Sciatic nerve (tissue), 2 donors: ENCODE data around the gene NPAS3. TPM values are rescaled to one million over a fixed set of nuclear protein-coding genes. Genes with fewer than 3 reads are reported as not detected.

ENCODE experiments used
- ATAC-seq: fragments of 200-7000 bp; cut with Tn5 transposase; one replicate; pipeline ENCODE4 v1.9.1; 2020; ENCODE audit warnings: mild to moderate bottlenecking, moderate library complexity
- DNase-seq: peaks from one replicate; pipeline ENCODE4 v3.0.0-alpha.2; 2020; ENCODE audit warnings: low spot score
- intact Hi-C: fragments of 100-400 bp; cut with DNase I; formaldehyde crosslinking; loops from one replicate; pipeline ENCODE4 v1.14.2; 2022
- total RNA-seq: library from RNA; stranded (reverse); fragmentation: NEBNext Ultra II Directional; extraction: Animal tissue kit (Norgen Biotek cat#: 25700); gene quantifications from one replicate; pipeline ENCODE4 v1.2.1, GENCODE V29; 2021
- donor health status: DM: no; HTN: no; CAD: no.
- donor health status: DM: no; HTN: no; CAD: no.

Gene NPAS3
- total RNA-seq, 1 donor from 2014 or later: 14.6 TPM

DNA sequence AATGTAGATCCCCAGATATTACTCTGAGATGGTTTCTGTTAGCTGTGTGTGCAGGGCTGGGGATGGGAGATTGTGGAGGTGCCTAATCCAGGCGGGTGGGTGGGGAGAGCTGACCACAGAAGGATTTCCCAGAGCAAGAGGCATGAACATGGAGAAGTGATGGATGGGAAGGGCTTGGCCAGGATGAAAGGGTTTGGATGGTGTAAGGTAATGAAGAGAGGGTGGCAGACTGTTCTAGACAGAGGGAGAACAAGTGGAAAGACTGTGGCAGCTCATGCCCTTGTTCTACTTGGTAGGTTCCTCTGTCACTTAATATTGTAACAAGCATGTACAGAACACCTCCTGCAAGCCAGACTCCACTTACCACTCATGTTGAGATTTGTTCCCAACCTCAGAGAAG is 187.8 kb downstream of the NPAS3 start:
- ATAC-seq (no peak), DNase-seq (no peak)
- intact Hi-C loops: no loop called here

DNA sequence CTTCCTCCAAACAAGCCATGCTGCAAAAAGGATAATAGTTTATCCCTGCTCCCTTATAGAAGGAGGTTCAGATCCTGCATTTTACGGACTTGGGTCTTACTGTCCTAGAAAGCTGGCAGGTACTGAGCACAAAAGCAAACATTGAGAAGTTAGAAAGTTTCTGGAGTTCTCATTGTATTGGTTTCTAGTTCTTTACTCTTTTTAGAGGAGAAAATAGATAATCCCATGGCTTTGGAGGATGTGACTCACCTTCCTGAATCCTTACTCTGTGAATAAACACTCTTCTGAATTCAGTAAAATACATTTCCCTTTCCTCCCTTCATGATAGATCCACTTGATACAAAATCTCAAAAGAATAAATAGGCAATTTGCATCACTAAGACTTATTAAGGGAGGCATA is 188.9 kb downstream of the NPAS3 start:
- intact Hi-C loops: no loop called here
- DNase-seq (no peak), ATAC-seq (no peak)

DNA sequence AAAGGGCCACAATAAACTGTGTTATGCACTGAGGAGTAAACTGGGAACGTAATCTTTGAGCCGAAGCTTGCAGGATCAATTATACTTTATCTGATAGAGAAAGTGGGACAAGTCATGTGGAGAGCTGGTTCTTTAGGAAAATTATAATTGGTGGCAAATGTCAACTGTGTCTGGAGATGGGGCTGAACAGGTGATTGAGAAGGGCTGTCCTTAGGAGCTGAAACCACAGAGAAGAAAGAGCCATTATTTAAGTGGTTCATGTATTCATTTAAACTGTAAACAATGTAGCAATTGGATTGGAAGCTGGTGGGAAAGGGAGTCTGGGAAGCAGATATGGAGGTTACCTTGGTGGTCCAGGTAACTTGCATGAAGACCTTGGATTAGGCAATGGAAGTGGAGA is 193.1 kb downstream of the NPAS3 start:
- DNase-seq (no peak), ATAC-seq (no peak)
- intact Hi-C loops: no loop called here

DNA sequence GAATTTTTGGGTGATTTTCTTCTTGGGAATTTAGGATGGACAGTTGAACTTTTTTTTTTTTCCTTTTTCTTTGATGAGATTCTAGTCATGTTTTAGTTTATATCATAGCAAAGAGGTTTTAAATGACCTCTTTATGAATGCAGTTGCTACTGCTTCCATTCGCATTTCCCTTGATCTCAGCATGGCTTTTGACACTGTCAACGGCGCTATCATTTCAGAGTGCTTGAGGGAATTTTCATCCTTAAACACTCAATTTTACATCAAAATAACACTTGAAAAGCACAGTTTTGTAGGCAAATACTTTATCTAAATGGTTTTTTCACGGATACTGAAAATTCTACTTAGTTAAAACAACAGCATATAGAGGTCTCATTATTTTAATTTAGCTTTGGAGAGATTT is 195.5 kb downstream of the NPAS3 start:
- ATAC-seq (no peak), DNase-seq (no peak)
- intact Hi-C loops: no loop called here

DNA sequence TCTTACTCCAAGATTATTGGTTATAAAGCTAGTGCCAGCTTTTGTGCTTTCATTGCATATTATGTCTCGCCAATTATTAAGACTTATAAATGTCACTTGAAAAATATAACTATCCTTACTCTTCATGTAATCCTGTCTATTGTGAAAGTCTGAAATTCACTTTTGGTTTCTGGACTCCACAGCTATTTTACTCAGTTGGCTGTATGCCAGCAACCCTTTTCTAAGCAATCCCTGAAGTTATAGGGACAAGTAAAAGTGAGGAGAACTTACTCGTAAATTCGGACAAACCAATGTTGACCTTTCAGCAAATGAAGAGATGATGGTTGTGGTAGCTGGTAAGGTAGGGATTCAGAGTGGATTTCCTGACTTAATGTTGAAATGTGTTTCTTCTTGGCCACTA is 196.3 kb downstream of the NPAS3 start:
- no peak for DNase-seq
- no peak for ATAC-seq
- intact Hi-C loops: no loop called here

DNA sequence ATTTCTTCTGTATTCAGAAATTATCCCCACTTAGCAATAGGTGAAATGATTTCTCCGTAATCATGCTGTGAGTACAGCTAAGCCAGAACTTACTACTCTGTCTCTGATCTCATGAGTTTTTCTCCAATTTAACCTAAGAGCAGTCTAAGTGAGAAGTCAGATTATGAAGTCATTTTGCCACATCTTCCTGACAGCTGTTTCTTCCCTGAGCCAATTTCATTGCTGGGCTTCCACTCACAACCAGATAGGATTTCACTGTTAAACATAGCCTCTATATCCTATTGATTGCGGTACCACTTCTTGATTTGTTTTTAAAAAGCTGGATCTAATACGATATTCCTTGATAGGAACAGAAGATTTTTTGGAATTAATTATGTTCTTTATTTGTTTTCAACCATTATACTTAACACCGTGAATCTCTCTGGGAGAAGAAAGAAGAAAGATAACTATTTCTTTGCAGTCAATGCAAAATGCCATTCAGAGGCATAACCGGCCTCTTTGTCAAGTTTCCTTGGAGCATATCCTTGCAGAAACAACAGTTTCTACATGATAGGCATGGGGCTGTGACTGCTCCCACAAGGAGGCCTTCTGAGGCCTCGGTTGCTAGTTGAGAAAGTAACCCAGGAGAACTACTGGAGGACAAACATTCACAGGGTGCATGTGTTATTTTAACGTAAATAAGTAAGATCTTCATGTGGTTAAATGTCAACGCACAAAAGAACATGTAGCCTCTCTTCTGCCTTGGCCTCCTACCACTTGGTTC is 212.2 kb downstream of the NPAS3 start:
- DNase-seq (no peak), ATAC-seq (no peak)
- intact Hi-C loops: no loop called here

DNA sequence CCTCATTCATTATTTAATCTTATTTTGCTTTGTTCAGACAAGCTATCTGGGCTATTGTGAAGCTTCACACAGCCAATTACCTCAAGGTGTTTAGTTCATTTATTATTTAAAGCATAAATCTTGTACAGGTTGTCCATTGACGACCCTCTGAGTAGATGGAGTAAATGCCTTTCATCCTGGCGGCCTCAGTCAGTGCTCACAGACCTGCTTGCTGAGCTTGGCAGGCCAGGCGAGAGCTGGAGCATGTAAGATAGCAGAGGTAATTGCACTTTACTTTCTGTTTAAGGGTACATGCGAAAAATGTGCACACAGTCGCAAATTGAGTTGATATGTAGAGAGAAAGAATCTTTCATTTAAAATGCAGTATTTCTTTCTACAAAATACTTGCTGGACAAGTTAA is 224.4 kb downstream of the NPAS3 start:
- intact Hi-C loops: no loop called here

DNA sequence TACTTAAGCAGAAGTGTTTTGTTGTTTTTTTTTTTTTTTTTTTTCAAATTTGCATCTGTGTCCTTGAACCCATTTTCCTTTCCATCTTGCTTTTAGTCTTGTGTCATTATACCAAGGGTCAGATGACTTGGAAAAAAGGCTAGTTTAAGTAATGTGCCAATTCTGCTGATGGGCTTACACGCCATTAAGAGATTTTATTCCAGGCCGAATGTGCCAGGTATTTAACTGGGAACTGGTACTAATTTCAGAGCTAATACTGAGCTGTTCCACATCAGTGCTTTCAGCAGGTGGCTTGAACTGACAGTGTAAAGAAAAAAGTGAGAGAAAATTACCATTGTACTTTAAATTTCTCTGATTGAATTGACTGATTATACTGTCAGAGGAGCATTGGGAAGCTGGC is 224.9 kb downstream of the NPAS3 start:
- intact Hi-C loops: no loop called here
- no peak for ATAC-seq
- DNase-seq: no peak

More for the DNA sequence above, 224.4 kb downstream of the NPAS3 start:
- DNase-seq (no peak), ATAC-seq (no peak)

DNA sequence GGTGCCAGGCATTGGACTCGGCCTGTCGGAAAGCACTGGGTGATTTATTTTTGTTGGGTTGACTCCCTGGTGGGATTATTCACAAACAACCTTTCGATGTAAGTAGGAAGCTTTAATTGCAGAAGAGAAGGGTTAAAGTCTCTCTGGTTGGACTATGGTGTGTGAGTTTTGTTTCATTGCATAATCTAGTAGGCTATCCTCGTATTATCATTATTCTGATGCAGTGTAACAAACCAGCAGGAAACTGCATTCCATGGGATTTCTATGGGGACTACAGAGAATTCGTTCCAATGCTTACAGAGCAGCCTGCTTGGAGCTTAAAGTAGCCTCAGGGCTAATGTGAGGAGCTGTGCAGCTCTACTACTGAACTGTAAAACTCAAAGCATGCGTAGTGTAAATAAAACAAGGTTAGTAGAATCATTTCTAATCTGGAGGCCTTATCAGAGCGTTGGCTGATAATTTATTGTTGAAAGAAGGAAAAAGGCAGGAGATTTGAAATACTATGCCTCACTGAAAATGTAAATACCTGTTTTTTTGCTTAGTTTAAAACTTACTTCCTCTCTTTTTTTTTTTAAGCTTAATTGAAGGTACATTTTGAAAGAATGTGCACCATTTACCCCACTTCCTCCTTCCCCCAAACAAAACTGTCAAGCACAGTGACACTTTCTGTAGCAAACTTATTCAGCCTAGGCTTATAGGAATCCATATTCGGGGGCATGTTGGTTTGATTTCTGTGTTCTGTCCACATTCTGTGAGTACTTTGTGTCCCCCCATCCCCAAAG is 226.7 kb downstream of the NPAS3 start:
- intact Hi-C loops: no loop called here
- no peak for DNase-seq
- ATAC-seq: peak; percentile 69

DNA sequence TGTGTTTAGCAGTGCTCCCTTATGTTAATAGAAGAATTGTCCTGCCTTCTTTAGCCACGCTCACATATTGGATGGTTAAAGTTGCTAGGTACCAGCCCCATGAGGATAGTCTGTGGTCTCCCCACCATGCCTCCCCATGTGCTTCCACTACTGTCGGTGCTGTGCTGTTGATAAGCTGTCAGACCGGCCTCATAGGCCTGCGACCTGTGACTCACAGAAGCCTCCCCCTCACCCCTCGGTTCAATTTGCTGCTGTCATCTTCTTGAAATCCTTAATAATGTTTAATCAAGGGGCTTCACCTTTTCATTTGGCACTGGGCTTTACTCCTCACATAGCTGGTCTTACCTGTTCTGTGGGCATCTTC is 227.2 kb downstream of the NPAS3 start:
- intact Hi-C loops: no loop called here
- no peak for DNase-seq
- no peak for ATAC-seq

DNA sequence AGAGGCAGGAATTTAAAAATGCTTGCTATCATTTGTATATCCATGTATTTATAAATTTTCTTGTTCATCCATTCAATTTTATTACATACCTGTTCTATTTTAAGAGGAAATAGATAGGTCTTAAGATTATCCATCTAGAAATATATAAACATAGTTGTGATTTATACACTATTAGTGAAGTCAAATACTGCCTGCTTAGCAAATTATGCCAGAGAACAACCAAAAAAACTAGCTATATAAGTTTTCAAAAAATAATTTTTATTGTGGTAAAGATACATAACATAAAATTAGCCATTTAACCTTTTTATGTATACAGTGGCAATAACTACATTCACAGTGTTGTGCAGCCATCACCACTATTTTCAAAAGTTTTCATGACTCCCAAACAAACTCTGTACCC is 237.3 kb downstream of the NPAS3 start:
- ATAC-seq (no peak), DNase-seq (no peak)
- intact Hi-C loops: no loop called here

DNA sequence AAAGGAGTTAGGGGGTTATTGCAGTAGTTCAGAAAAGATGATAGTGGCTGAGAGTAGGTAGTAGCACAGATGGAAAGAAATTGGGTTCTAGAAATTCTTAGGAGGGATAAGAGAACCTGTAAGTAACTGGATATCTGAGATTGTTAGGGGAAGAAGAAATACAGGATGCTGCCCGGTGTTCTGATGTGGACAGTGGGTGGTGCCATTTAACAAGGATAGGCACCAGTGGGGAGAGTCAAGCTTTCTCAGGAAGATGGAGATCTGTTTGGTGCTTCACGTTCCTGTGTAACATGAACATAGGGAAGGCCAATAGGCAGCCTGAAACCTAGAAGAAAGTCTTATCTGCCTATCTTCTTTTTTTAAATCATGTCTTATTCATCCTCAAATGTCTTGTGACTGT is 245.9 kb downstream of the NPAS3 start:
- no peak for DNase-seq
- no peak for ATAC-seq
- intact Hi-C loops: no loop called here

DNA sequence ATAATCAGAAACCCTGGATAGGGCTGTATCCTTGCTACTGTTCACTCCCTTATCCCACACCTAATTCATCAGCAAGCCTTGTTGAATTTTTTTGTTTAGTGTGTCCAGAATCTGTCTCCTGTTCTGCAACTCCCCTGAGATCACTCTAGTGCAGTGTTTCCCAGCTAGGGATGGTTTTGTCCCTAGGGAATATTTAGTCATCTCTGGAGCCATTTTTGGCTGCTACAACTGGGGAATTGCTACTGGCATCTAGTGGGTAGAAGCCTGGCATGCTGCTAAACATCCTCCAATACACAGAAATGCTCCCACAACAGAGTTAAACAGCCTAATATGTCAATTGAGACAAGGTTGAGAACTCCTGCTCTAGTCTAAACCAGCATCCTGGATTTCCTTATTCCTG is 248.0 kb downstream of the NPAS3 start:
- no peak for ATAC-seq
- no peak for DNase-seq
- intact Hi-C loops: no loop called here

DNA sequence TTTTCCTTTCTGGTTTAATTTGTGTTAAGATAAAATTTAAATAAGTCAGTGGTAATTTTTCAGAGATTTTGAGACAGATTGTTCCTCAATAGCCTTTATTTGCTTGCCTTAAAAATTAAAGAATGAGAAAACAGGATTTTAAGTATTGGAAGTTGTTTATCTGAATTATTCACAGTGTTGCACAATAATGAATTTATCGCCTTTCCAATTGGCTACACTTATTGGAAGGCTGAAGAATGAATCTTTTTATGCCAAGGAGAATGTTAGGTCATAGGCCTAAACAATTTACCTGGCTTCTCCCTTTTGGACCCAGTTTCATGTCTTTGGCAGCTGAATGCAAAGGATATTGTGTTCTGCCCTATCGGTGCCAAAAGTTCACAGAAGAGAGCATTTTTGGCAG is 250.2 kb downstream of the NPAS3 start:
- no peak for ATAC-seq
- intact Hi-C loops: no loop called here
- no peak for DNase-seq

DNA sequence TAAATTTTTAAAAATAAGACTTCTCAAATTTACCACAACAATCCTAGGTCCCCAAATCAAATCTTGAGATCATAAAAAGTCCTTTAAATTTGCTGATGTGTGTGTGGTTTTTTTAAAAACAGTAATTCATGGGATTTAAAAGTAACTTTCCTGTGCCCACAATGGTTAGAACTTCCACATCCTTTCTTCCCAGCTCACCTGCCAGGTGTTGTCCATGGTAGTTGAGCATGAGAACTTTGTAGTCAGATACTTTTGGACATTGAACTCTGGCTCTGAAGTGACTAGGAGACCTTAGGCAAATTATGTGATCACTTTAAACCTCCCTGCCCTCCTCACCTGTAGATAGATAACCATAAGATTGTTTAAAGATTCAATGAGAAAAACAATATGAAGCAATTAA is 253.2 kb downstream of the NPAS3 start:
- intact Hi-C loops: no loop called here
- DNase-seq (no peak), ATAC-seq (no peak)

DNA sequence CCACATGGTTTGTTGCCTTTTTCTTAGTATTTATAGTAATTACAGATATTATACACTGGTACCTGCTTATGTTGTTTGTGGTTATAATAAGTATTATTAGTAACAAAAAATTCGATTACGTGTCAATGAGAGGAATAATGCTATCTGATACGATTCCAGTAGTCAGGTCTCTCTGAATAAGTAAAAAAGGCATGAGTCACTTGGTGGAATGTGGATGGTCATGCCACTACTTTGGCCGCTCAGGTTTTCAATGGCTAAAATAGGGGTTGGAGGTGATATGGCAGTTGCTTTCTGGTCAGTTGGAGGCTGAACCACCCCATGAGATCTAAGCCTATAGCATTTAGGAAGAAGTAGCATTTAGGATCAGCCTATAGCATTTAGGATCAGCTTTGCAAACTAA is 255.9 kb downstream of the NPAS3 start:
- no peak for ATAC-seq
- intact Hi-C loops: no loop called here
- DNase-seq: no peak

DNA sequence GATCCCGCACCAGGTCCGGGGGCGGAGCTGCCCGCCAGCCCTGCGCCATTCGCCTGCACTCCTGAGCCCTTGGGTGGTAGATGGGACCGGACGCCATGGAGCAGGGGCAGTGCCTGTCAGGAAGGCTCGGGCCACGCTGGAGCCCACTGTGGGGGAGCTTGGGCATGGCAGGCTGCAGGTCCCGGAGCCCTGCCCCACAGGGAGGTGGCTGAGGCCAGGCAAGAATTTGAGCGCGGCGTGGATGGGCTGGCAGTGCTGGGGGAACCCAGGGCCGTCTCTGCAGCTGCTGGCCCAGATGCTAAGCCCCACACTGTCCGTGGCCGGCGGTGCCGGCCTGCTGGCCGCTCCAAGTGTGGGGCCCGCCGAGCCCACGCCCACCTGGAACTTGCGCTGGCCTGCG is 260.0 kb downstream of the NPAS3 start:
- no peak for DNase-seq
- intact Hi-C loops: no loop called here
- ATAC-seq: no peak

DNA sequence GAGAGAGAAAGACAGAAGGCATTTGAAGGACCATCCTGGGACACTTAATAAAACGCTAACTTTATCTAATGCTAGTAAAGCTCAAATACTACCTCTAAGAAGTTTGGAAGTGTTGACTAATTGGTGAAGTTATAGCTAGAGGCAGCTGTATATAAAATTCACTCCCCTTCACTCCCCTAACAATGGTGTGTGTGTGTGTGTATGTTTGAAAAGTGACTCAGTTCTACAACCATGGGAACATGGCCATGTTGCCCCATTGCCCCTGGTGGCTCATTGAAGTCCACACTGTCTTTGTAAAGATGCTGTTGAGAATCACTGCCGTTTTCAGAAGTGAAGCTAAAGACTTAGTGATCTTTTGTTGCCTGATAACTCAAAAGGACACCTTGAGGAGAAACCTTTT is 262.4 kb downstream of the NPAS3 start:
- ATAC-seq (no peak), DNase-seq (no peak)
- intact Hi-C loops: no loop called here

DNA sequence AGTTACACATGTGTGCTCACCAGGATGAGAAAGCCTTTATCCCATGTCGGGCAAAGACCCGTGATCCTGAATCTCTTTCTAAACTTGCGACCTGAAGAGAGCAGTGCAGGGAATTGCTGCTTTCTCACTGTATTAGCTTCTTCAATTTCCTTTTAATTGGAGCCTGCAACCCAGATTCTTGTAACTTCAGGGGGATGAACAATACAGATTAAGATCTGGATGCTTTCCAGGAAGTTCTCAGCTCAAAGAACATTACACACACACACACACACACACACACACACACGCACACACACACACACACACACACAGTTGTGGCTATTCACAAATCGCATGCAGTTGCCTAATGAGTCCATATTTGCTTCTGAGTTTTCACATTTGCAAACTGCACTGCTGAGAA is 268.3 kb downstream of the NPAS3 start:
- intact Hi-C loops: no loop called here
- no peak for ATAC-seq
- no peak for DNase-seq

DNA sequence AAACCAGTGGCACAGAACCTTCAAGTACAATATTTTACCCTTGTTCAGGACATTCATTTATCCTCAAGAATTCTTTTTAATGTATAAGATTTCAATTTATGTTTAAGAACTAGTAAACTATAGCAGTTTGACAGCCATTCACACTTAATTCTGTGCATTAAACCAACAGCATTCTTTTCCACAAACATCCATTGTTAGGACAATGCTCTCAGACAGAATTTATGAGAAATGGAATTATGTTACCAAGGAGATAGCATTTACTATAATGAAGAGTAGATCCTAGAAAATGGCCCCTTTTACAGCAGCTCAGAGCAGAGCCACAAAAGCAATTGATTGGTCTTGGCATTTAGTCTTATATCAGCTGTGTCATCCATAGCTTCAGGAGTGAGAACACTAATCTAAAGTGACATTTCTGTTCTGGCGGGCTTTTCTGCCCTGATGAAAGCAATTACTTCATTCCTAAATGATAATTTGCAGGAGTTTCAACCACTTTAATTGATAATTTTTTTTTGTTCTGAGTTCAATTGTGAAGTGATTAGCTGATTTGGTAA is 268.9 kb downstream of the NPAS3 start:
- no peak for ATAC-seq
- no peak for DNase-seq
- intact Hi-C loops: no loop called here

DNA sequence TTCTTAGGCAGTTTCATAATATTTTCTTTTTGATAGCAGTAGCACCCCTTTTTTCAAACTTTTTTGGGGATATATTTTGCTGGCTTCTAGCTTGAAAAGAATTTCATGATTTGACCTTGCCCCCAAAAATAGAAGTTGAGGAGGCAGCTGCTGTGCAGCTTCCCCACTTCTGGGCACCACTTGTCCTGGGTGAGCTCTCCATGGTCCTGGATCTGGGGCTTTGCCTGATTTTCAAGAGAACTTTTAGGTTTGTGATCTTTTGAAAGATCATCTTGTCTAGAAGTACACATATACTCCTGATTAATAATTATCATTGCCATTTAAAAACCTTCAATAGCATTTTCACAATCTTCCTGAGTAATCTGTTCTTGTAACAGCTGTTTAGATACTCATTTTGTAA is 271.6 kb downstream of the NPAS3 start:
- no peak for ATAC-seq
- no peak for DNase-seq
- intact Hi-C loops: no loop called here
